Stimulated activated naive CD8-positive, alpha-beta T cell treated with anti-CD3 and anti-CD28 coated beads, Interleukin-15, amount 100 ng/mL, for 72 hours (primary cell): ENCODE measurements around the gene ZBP1.
A peak's percentile ranks its signal among the peaks of the same experiment; 100 is the strongest.

Source experiments
- ATAC-seq: fragments of 150-1000 bp; cut with Tn5 transposase; 2 replicates; pipeline ENCODE4 v1.10.0; 2021; ENCODE audit warnings: mild to moderate bottlenecking, moderate library complexity
- DNase-seq, 2 donors: peaks; one replicate each; pipeline ENCODE4 v3.0.0; 2021 to 2022
- H3K27ac Mint-ChIP-seq, 2 donors: one replicate each; pipeline ENCODE4 v1.8.0; 2022; ENCODE audit warnings: mild to moderate bottlenecking in 2 of 2, mixed read lengths in 2 of 2, moderate library complexity in 2 of 2
- H3K27me3 Mint-ChIP-seq: one replicate; pipeline ENCODE4 v1.8.0; 2022; ENCODE audit warnings: mixed read lengths
- H3K4me1 Mint-ChIP-seq: one replicate; pipeline ENCODE4 v1.8.0; 2022; ENCODE audit warnings: mild to moderate bottlenecking, mixed read lengths
- H3K4me3 Mint-ChIP-seq, 2 donors: one replicate each; pipeline ENCODE4 v1.8.0; 2022; ENCODE audit warnings: mild to moderate bottlenecking in 2 of 2, mixed read lengths in 2 of 2, moderate library complexity in 1 of 2
- H3K9me3 Mint-ChIP-seq, 2 donors: one replicate each; pipeline ENCODE4 v1.8.0; 2022; ENCODE audit warnings: mixed read lengths in 2 of 2

Gene ZBP1

DNA sequence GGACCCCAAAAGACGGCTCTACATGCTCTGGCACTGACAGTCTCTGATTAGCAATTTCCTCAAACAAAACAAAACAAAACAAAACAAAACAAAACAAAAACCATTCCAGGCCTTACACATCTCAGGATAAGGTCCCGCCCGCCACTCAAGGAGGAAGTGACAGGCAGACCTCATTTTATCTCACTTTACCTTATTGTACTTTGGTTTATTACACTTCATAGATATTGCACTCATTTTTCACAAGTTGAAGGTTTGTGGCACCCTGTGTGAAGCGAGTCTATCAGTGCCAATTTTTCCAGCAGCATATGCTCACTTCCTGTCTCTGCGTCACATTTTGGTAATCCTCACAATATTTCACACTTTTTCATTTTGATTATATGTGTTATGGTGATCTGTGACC lies 15.2 kb downstream of the ZBP1 start:
- DNase-seq = no peak
- H3K27me3 Mint-ChIP-seq = no peaks in the 10 kb centered on the region
- peaks cover 20% of the 10 kb centered on the region for H3K4me1 Mint-ChIP-seq
- no peak overlapping the region for H3K27ac Mint-ChIP-seq
- ATAC-seq = no peak
- no peak overlapping the region for H3K4me3 Mint-ChIP-seq
- H3K9me3 Mint-ChIP-seq = no peaks in the 10 kb centered on the region

DNA sequence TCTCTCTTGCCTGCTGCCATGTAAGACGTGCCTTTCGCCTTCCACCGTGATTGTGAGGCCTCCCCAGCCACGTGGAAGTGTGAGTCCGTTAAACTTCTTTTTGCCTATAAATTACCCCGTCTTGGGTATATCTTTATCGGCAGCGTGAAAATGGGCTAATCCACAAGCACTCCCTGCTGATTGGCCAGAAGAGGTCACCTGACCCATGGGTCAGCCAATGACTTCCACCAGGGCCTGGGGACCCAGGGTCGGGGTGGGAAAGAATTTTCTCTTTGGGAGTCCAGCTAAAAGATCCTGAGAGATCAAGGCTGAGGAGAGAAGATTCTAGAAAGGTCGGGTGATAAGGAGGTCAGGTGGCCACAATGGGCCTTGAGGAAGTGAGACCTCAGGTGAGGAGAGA lies 17.1 kb downstream of the ZBP1 start:
- no peak for ATAC-seq
- DNase-seq = no peak
- H3K4me1 Mint-ChIP-seq = peaks cover 20% of the 10 kb centered on the region
- peak overlapping the region; percentile 50 to 84 for H3K27ac Mint-ChIP-seq
- H3K4me3 Mint-ChIP-seq = no peak overlapping the region
- no peaks in the 10 kb centered on the region for H3K27me3 Mint-ChIP-seq
- no peaks in the 10 kb centered on the region for H3K9me3 Mint-ChIP-seq

DNA sequence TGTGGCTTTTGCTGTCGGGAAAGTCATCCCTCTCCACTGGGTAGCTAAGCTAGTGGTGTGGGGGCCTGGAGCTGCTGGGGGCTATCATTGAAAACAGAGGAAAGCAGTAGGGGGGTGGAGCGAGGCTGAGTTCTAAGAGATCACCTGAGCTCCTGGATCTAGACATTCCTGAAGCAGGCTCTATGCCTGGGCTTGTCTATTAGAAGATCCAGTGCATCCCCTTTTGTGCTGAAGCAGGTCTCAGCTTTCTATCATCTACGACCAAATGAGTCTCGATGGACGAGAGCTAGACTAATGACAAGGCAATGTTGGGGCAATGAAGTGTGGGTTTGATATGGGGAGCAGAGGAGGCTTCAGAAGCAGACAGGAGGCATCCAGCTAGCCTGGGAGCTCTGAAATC lies 18.5 kb downstream of the ZBP1 start:
- no peak for DNase-seq
- Mint-ChIP-seq H3K4me3 (no peak overlapping the region), H3K27ac (peak overlapping the region in 1 of 2 donors; percentile 65), H3K9me3 (no peaks in the 10 kb centered on the region), H3K27me3 (no peaks in the 10 kb centered on the region), H3K4me1 (peaks cover 21% of the 10 kb centered on the region)
- ATAC-seq = no peak

- H3K27me3 Mint-ChIP-seq = no peaks in the 10 kb centered on the region
- ATAC-seq = peak; percentile 6
Observed at GRCh38 chr20:57601211-57601570, 19.0 kb downstream of the ZBP1 start.

GRCh38 chr20:57600320-57601210 lies 19.7 kb downstream of the ZBP1 start:
- Mint-ChIP-seq H3K4me1 (peaks cover 31% of the 10 kb centered on the region), H3K27ac (peak overlapping the region in 1 of 2 donors; percentile 10), H3K27me3 (no peaks in the 10 kb centered on the region), H3K4me3 (no peak overlapping the region), H3K9me3 (no peaks in the 10 kb centered on the region)
- DNase-seq (peak in 1 of 2 donors; percentile 51), ATAC-seq (peak; percentile 83)

More at GRCh38 chr20:57601211-57601570, 19.0 kb downstream of the ZBP1 start:
- Mint-ChIP-seq H3K4me1 (peaks cover 26% of the 10 kb centered on the region), H3K27ac (peak overlapping the region in 1 of 2 donors; percentile 10), H3K4me3 (no peak overlapping the region), H3K9me3 (no peaks in the 10 kb centered on the region)
- no peak for DNase-seq

GRCh38 chr20:57598491-57598890 lies 21.7 kb downstream of the ZBP1 start:
- H3K27me3 Mint-ChIP-seq = peaks cover 4% of the 10 kb centered on the region
- H3K4me3 Mint-ChIP-seq = no peak overlapping the region
- DNase-seq (no peak), ATAC-seq (no peak)
- H3K27ac Mint-ChIP-seq = no peak overlapping the region
- H3K9me3 Mint-ChIP-seq = no peaks in the 10 kb centered on the region
- peaks cover 19% of the 10 kb centered on the region for H3K4me1 Mint-ChIP-seq

- Mint-ChIP-seq H3K27me3 (peaks cover 9% of the 10 kb centered on the region), H3K4me1 (peaks cover 19% of the 10 kb centered on the region), H3K27ac (no peak overlapping the region), H3K9me3 (no peaks in the 10 kb centered on the region), H3K4me3 (no peak overlapping the region)
- ATAC-seq (no peak), DNase-seq (no peak)
Observed at GRCh38 chr20:57598060-57598459, 22.2 kb downstream of the ZBP1 start.

DNA sequence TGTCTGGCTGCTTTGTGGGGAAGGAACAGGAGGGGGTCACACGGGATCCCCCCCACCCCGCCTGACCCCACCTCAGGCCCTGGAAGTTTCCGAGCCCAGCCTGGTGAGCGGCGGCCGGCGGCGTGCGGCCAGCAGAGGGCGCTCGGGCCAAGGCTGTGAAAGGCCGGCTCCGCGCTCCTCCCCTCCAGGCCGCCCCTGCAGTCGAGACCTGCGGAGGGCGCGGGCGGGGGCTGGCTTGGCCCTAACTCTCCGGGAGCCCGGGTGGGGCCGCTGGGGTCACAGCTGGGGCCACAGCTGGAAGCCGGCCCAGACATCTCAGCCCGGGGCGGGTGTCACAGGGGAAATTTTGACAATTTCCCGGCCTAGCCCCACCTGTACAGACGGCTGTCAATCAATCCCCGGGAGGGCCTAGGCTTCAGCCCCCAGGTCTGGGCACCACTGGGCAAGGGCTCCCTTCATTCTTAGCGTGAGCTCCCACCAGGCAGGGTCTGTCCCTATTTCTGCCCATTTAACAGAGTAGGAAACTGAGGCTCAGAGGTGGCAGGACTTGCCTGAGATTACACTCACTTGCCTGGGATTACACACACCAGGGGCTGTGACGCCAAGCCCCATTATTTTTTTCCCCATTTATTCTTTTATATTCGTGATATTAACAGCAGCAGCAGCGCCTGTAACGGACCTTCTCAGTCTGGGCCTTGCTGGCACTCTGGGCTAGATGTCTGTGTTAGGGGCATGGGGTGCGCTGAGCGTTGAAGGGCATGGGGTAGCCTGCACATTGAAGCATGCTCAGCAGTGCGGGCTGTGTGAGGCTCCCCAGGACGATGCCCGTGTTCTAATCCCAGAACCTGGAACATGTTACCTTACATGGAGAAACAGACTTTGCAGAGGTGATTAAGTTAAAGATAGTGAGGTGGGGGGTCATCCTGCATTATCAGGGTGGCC lies 23.0 kb downstream of the ZBP1 start:
- H3K4me3 Mint-ChIP-seq = no peak overlapping the region
- no peaks in the 10 kb centered on the region for H3K9me3 Mint-ChIP-seq
- H3K4me1 Mint-ChIP-seq = peaks cover 19% of the 10 kb centered on the region
- H3K27ac Mint-ChIP-seq = no peak overlapping the region
- peak; percentile 77 for ATAC-seq
- H3K27me3 Mint-ChIP-seq = peaks cover 9% of the 10 kb centered on the region
- DNase-seq = peak; percentile 71 to 76

DNA sequence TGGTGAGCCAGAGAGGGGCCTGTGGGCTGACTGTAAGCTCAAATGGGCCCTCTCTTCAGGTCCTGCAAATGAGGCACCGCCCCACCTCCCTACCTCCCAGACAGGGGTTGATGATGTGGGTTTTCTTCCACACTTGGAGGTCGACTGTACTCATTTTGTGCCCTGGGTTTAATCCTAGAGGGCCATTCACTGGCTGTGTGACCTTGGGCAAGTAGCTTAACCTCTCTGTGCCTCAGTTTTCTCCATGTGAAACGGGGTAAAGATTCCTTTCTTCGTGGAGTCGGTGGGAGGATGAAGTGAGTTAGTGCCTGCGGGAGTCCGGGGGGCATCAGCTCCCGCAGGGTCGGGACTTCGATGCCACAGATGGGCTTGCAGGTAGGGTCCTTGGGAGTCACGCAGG lies 23.9 kb downstream of the ZBP1 start:
- Mint-ChIP-seq H3K4me1 (peaks cover 19% of the 10 kb centered on the region), H3K9me3 (no peaks in the 10 kb centered on the region), H3K4me3 (no peak overlapping the region), H3K27me3 (peaks cover 9% of the 10 kb centered on the region), H3K27ac (no peak overlapping the region)
- DNase-seq (no peak), ATAC-seq (no peak)

GRCh38 chr20:57595041-57596030 lies 24.9 kb downstream of the ZBP1 start:
- Mint-ChIP-seq H3K27me3 (peaks cover 9% of the 10 kb centered on the region), H3K4me1 (peaks cover 11% of the 10 kb centered on the region)

GRCh38 chr20:57594092-57594951 lies 25.9 kb downstream of the ZBP1 start:
- ATAC-seq (no peak), DNase-seq (peak; percentile 48 to 51)
- H3K4me3 Mint-ChIP-seq = no peak overlapping the region

More at GRCh38 chr20:57595041-57596030, 24.9 kb downstream of the ZBP1 start:
- no peak overlapping the region for H3K27ac Mint-ChIP-seq
- H3K9me3 Mint-ChIP-seq = no peaks in the 10 kb centered on the region
- H3K4me3 Mint-ChIP-seq = no peak overlapping the region
- no peak for DNase-seq
- ATAC-seq = no peak

DNA sequence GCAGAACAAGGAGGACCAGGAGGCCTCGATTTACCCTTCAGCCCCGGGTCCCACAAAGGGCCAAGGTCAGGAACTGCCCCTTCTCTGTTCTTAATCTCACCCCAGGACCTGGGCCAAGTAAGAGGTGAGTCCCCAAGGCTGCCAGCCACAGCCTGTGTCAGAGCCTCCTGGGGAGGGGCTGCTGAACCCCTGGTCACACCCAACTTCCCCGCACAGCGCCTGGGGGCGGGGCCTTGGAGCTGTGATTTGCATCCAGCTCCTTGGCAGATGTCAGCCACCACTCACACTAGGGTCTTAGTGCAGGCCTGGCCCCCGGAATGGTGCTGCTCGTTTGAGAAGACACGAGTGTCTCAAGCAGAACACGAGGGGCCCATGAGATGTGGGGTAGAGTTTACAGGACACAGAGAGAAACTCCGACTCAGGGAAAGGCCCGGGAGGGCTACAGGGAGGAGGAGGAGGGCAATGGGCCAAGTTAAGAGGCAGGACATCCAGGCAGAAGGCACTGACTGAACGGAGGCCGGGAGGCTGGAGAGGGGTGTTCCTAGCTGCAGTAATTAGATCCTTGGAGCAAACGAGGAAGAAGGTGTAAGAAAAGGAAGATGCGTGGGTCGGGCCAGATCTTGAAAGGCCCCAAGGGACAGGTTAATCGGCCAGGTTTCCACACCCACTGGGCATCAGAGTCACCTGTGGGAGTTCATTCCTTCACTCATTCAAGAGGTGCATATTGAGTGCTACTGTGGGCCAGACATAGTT lies 26.9 kb downstream of the ZBP1 start:
- H3K4me3 Mint-ChIP-seq = no peak overlapping the region
- peaks cover 9% of the 10 kb centered on the region for H3K27me3 Mint-ChIP-seq
- no peaks in the 10 kb centered on the region for H3K9me3 Mint-ChIP-seq

More at GRCh38 chr20:57594092-57594951, 25.9 kb downstream of the ZBP1 start:
- H3K4me1 Mint-ChIP-seq = peaks cover 11% of the 10 kb centered on the region
- peaks cover 9% of the 10 kb centered on the region for H3K27me3 Mint-ChIP-seq
- no peaks in the 10 kb centered on the region for H3K9me3 Mint-ChIP-seq
- H3K27ac Mint-ChIP-seq = no peak overlapping the region

DNA sequence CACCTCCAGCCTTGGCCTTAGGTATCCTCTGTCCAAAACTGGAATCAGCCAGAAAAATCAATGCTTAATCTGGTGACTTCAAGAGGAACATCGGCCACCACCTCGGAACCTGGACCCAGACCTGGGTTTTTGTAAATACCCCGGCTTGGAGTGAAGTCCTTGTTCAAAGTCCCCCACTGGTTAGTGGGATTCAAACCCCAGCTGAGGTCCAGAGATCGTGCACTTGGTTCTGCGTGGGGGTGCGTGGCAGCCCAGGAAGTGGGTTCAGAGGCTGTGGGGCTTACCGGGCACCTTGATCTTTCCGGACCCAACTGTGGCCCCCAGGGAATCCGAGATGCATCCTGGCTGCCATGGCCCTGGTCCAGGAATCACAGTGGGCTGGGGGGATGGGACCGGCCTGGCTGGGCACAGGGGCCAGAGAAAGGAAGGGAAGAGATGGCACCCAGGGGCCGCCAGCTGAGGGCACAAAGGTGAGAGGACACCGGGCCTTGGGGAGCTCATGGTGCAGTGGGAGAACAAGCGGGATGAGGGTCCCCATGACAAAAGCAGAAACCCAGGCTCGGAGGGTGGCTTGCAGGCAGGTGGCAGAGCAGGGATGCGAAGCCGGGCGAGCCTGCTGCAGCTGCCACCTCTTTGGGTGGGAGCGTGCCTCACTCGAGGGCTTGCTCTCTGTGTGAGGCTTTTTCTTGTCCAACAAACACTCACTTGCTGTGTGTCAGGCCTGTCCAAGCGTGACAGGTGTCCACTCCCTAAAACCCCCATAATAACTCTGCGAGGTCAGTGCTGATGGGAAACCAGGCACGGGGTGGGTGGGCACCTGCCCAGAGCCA lies 27.7 kb downstream of the ZBP1 start:
- no peak overlapping the region for H3K27ac Mint-ChIP-seq
- ATAC-seq (no peak), DNase-seq (no peak)
- H3K27me3 Mint-ChIP-seq = peaks cover 9% of the 10 kb centered on the region
- H3K9me3 Mint-ChIP-seq = no peaks in the 10 kb centered on the region
- no peak overlapping the region for H3K4me3 Mint-ChIP-seq
- H3K4me1 Mint-ChIP-seq = peaks cover 11% of the 10 kb centered on the region

More for the DNA sequence above, 26.9 kb downstream of the ZBP1 start:
- ATAC-seq = no peak
- Mint-ChIP-seq H3K4me1 (peaks cover 11% of the 10 kb centered on the region), H3K27ac (peak overlapping the region in 1 of 2 donors; percentile 81)
- DNase-seq = no peak
